Central memory CD8-positive, alpha-beta T cell (primary cell): ENCODE data around the gene TTC12.
"Not testable (repeated sequence)": the region's sequence is repeated elsewhere in the genome, so short reads cannot be mapped to it uniquely, and the experiment has no call there.

Source experiments
- ATAC-seq: fragments of 150-1000 bp; cut with Tn5 transposase; replicated peaks from 2 replicates; pipeline ENCODE4 v1.10.0; 2022; ENCODE audit warnings: mild to moderate bottlenecking, moderate FRiP score, moderate number of reproducible peaks; ENCODE audit not compliant: poor library complexity, severe bottlenecking; ENCODE audit errors: extremely low read depth
- DNase-seq, 2 donors: peaks; one replicate each; pipeline ENCODE4 v3.0.0; 2021; ENCODE audit warnings: low spot score in 2 of 2
- H3K27ac Mint-ChIP-seq: one replicate; pipeline ENCODE4 v1.8.0; 2022; ENCODE audit warnings: low read depth, mild to moderate bottlenecking, moderate library complexity, mixed read lengths
- H3K27me3 Mint-ChIP-seq: one replicate; pipeline ENCODE4 v1.8.0; 2022; ENCODE audit warnings: mixed read lengths
- H3K36me3 Mint-ChIP-seq: one replicate; pipeline ENCODE4 v1.8.0; 2022; ENCODE audit warnings: mild to moderate bottlenecking, moderate library complexity, mixed read lengths; ENCODE audit not compliant: insufficient read depth
- H3K4me1 Mint-ChIP-seq: one replicate; pipeline ENCODE4 v1.8.0; 2022; ENCODE audit warnings: mixed read lengths
- H3K4me3 Mint-ChIP-seq: one replicate; pipeline ENCODE4 v1.8.0; 2022; ENCODE audit warnings: mild to moderate bottlenecking, moderate library complexity, mixed read lengths
- H3K9me3 Mint-ChIP-seq: one replicate; pipeline ENCODE4 v1.8.0; 2022; ENCODE audit warnings: mixed read lengths

TTC12 gene

DNA sequence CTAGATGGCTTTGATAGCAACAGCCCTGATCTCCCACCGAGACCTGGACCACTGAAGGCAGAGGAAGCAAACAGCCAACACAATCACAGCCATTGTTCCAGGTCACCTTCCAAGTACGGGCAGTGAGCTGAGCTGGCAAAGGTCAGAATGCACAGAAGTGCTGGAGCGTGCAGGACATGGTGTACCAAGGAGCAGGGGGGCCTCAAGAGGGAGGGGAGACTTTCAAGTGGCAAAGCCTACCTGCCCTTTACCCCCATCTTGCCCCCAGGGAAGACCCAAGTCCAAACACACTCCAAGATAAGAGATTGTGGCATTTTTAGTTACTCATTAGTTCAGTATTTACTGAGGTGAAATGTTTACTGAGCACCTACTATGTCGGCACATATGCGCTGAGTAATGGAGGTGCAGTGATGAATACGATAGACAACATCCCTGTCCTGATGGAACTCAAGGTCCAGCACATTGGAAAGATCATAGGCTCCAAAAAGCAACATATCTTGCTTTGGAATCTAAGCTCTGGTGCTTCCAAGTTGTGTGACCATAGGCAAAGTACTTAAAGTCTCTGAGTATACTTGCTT lies 26.0 kb upstream of the TTC12 start:
- DNase-seq (no peak), ATAC-seq (no peak)
- no peak overlapping the region for H3K4me3 Mint-ChIP-seq
- no peaks in the 10 kb centered on the region for H3K4me1 Mint-ChIP-seq
- H3K27ac Mint-ChIP-seq, result no peak overlapping the region
- peaks cover 12% of the 10 kb centered on the region for H3K27me3 Mint-ChIP-seq
- no peaks in the 10 kb centered on the region for H3K36me3 Mint-ChIP-seq
- H3K9me3 Mint-ChIP-seq, result no peaks in the 10 kb centered on the region

- no peaks in the 10 kb centered on the region for H3K4me1 Mint-ChIP-seq
- H3K36me3 Mint-ChIP-seq, result no peaks in the 10 kb centered on the region
- ATAC-seq (peak; percentile 49), DNase-seq (peak in 1 of 2 donors; percentile 45)
- no peak overlapping the region for H3K27ac Mint-ChIP-seq
- no peaks in the 10 kb centered on the region for H3K9me3 Mint-ChIP-seq
- peaks cover 25% of the 10 kb centered on the region for H3K27me3 Mint-ChIP-seq
- H3K4me3 Mint-ChIP-seq, result no peak overlapping the region
Observed at GRCh38 chr11:113289431-113290187, 24.8 kb upstream of the TTC12 start.

GRCh38 chr11:113293936-113294335 lies 20.4 kb upstream of the TTC12 start:
- H3K27me3 Mint-ChIP-seq, result peaks cover 61% of the 10 kb centered on the region
- no peaks in the 10 kb centered on the region for H3K4me1 Mint-ChIP-seq
- no peaks in the 10 kb centered on the region for H3K9me3 Mint-ChIP-seq
- no peak overlapping the region for H3K27ac Mint-ChIP-seq
- ATAC-seq (no peak), DNase-seq (no peak)
- no peak overlapping the region for H3K4me3 Mint-ChIP-seq
- no peaks in the 10 kb centered on the region for H3K36me3 Mint-ChIP-seq

GRCh38 chr11:113295993-113296392 lies 18.4 kb upstream of the TTC12 start:
- Mint-ChIP-seq H3K36me3 (peaks cover 3% of the 10 kb centered on the region), H3K27me3 (peaks cover 81% of the 10 kb centered on the region), H3K4me1 (no peaks in the 10 kb centered on the region), H3K4me3 (no peak overlapping the region), H3K27ac (no peak overlapping the region), H3K9me3 (no peaks in the 10 kb centered on the region)
- no peak for DNase-seq
- ATAC-seq, result no peak

DNA sequence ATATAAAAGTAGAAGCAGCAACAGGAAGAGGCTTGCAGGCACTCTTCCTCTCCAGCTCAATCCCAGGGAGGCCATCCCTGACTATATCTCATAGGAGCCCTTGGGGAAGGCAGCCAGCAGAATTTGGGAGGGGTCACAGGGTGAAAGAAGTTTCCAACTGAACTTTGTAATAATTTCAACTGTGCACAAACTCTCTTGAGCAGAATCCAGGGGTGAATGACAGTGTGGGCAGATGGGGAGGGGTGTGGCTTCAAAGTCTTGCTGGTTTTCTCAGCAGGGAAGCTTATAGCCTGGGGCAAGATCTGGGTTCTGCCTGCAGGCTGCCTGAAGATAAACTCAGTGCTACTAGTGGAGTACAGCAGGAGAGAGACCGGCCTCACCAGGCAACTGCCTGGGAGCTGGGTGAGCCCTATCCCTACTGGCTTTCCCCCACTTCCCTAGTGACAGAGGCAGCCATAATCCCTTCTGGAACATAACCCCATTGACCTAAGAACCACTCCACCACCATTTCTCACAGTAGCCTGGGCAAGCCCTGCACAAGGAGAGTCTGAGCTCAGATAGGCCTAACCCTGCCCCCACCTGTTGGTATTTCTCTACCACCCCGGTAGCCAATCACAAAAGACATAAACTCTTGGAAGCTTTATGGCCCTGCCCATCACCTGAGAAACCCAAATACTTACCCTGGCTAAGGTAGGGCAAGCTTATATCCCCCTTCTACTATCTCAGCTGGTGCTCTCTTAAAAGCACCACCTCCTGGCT lies 17.8 kb upstream of the TTC12 start:
- DNase-seq (no peak), ATAC-seq (no peak)
- no peak overlapping the region for H3K27ac Mint-ChIP-seq
- H3K9me3 Mint-ChIP-seq, result no peaks in the 10 kb centered on the region
- peaks cover 88% of the 10 kb centered on the region for H3K27me3 Mint-ChIP-seq
- peaks cover 3% of the 10 kb centered on the region for H3K36me3 Mint-ChIP-seq
- H3K4me3 Mint-ChIP-seq, result no peak overlapping the region
- H3K4me1 Mint-ChIP-seq, result no peaks in the 10 kb centered on the region

DNA sequence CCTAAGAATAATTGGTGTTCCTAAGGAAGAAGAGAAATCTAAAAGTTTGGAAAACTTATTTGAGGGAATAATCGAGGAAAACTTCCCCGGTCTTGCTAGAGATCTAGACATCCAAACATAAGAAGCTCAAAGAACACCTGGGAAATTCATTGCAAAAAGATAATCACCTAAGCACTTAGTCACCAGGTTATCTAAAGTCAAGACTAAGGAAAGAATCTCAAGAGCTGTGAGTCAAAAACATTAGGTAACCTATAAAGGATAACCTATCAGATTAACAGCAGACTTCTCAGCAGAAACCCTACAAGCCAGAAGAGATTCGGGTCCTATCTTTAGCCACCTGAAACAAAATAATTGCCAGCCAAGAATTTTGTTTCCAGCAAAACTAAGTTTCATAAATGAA lies 15.9 kb upstream of the TTC12 start:
- peaks cover 81% of the 10 kb centered on the region for H3K27me3 Mint-ChIP-seq
- DNase-seq, H3K27ac Mint-ChIP-seq, ATAC-seq, H3K4me1 Mint-ChIP-seq, H3K36me3 Mint-ChIP-seq, H3K4me3 Mint-ChIP-seq, H3K9me3 Mint-ChIP-seq: not testable (repeated sequence)

GRCh38 chr11:113304916-113305315 lies 9.5 kb upstream of the TTC12 start:
- H3K4me1 Mint-ChIP-seq, result no peaks in the 10 kb centered on the region
- peaks cover 3% of the 10 kb centered on the region for H3K36me3 Mint-ChIP-seq
- peaks cover 24% of the 10 kb centered on the region for H3K27me3 Mint-ChIP-seq
- no peaks in the 10 kb centered on the region for H3K9me3 Mint-ChIP-seq
- ATAC-seq (no peak), DNase-seq (no peak)
- no peak overlapping the region for H3K27ac Mint-ChIP-seq
- H3K4me3 Mint-ChIP-seq, result no peak overlapping the region

GRCh38 chr11:113305440-113306336 lies 8.7 kb upstream of the TTC12 start:
- H3K27ac Mint-ChIP-seq, result no peak overlapping the region
- H3K36me3 Mint-ChIP-seq, result no peaks in the 10 kb centered on the region
- DNase-seq, result peak; percentile 37 to 38
- H3K27me3 Mint-ChIP-seq, result peaks cover 16% of the 10 kb centered on the region
- no peaks in the 10 kb centered on the region for H3K4me1 Mint-ChIP-seq
- peak; percentile 71 for ATAC-seq
- H3K9me3 Mint-ChIP-seq, result no peaks in the 10 kb centered on the region
- no peak overlapping the region for H3K4me3 Mint-ChIP-seq

- no peaks in the 10 kb centered on the region for H3K9me3 Mint-ChIP-seq
- H3K27me3 Mint-ChIP-seq, result no peaks in the 10 kb centered on the region
- ATAC-seq, result no peak
- no peak for DNase-seq
- peaks cover 4% of the 10 kb centered on the region for H3K4me1 Mint-ChIP-seq
- H3K27ac Mint-ChIP-seq, result no peak overlapping the region
- no peak overlapping the region for H3K4me3 Mint-ChIP-seq
- no peaks in the 10 kb centered on the region for H3K36me3 Mint-ChIP-seq
Observed at GRCh38 chr11:113308601-113309000, 5.8 kb upstream of the TTC12 start.

GRCh38 chr11:113311536-113311935 lies 2.8 kb upstream of the TTC12 start:
- no peak overlapping the region for H3K4me3 Mint-ChIP-seq
- peaks cover 15% of the 10 kb centered on the region for H3K4me1 Mint-ChIP-seq
- no peak for DNase-seq
- no peaks in the 10 kb centered on the region for H3K9me3 Mint-ChIP-seq
- no peaks in the 10 kb centered on the region for H3K27me3 Mint-ChIP-seq
- peaks cover 6% of the 10 kb centered on the region for H3K36me3 Mint-ChIP-seq
- no peak overlapping the region for H3K27ac Mint-ChIP-seq
- no peak for ATAC-seq

- DNase-seq, result no peak
- H3K27me3 Mint-ChIP-seq, result no peaks in the 10 kb centered on the region
- peaks cover 13% of the 10 kb centered on the region for H3K36me3 Mint-ChIP-seq
- H3K4me1 Mint-ChIP-seq, result peaks cover 21% of the 10 kb centered on the region
- H3K4me3 Mint-ChIP-seq, result peak overlapping the region; percentile 75
- ATAC-seq, result no peak
- H3K9me3 Mint-ChIP-seq, result no peaks in the 10 kb centered on the region
- peak overlapping the region; percentile 60 for H3K27ac Mint-ChIP-seq
Observed at GRCh38 chr11:113313601-113314000, 782 bp upstream of the TTC12 start.

DNA sequence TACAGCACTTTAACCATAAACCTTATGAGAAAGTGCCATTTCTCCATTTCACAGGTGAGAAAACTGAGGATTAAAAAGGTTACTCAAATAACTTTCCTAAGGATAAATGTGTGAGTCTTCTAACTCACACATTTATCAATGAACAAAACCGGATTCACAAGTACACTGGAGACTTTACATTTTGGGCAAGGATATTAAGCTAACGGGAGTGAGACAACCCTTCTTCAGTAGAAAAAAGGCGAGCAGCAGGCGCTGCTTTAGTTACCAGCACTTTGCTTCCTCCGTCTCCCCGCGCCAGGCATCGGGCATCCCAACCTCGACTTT lies 356 bp upstream of the TTC12 start:
- Mint-ChIP-seq H3K9me3 (no peaks in the 10 kb centered on the region), H3K36me3 (peaks cover 14% of the 10 kb centered on the region), H3K4me1 (peaks cover 21% of the 10 kb centered on the region), H3K27me3 (no peaks in the 10 kb centered on the region), H3K27ac (peak overlapping the region; percentile 60), H3K4me3 (peak overlapping the region; percentile 75)
- ATAC-seq (no peak), DNase-seq (no peak)
